ENCODE results near the gene FURIN. TPM values are rescaled to one million over a fixed set of nuclear protein-coding genes. Genes with fewer than 3 reads are reported as not detected.

The FURIN gene
- total RNA-seq, 1 donor from 2014 or later: 42.7 TPM

DNA sequence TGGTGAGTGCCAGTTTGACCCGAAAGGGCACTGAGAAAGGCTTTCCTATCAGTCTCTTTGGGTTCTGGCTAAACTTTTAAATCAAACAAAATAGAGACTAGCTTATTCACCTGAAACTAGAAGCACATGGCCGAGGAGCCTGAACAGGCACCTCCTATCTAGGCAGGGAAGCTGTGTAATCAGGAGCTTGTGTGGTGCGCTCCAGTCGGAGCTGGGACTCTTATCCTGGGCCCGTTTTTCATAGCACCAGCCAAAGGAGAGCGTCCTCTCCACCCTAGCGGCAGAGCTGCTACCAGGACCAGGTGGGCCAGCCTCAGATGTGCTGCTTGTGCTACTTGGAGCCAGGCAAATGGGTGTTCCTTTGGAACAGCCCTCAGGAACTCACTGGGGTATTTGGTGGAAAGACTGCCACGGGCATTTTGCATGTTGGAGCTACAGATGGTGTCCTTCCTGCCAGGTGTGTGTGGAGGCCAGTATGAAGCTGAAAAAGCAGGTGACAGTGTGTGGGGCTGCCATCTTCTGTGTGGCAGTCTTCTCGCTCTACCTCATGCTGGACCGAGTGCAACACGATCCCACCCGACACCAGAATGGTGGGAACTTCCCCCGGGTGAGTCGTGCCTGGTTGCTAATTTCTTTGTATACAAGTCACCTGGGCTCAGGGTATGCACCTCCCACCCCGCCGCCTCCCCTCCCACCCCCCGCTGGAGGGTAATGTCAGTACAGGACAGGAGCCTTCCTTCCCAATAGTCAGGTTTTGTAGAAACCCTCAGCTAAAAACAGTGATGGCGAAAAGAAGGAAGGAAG is 35.5 kb downstream of the FURIN start:
- Histone ChIP-seq H3K27me3 (ENCODE audit: low read depth) (no peaks in the 10 kb centered on the region), H3K4me3 (peak overlapping the region; percentile 94), H3K27ac (replicated peaks) (peak overlapping the region; percentile 98), H3K4me1 (peaks cover 75% of the 10 kb centered on the region), H3K36me3 (peaks cover 38% of the 10 kb centered on the region), H3K9me3 (replicated peaks) (no peaks in the 10 kb centered on the region)
- intact Hi-C loops (cut with micrococcal nuclease): no loop called here
- TF ChIP-seq, protein P1, sequence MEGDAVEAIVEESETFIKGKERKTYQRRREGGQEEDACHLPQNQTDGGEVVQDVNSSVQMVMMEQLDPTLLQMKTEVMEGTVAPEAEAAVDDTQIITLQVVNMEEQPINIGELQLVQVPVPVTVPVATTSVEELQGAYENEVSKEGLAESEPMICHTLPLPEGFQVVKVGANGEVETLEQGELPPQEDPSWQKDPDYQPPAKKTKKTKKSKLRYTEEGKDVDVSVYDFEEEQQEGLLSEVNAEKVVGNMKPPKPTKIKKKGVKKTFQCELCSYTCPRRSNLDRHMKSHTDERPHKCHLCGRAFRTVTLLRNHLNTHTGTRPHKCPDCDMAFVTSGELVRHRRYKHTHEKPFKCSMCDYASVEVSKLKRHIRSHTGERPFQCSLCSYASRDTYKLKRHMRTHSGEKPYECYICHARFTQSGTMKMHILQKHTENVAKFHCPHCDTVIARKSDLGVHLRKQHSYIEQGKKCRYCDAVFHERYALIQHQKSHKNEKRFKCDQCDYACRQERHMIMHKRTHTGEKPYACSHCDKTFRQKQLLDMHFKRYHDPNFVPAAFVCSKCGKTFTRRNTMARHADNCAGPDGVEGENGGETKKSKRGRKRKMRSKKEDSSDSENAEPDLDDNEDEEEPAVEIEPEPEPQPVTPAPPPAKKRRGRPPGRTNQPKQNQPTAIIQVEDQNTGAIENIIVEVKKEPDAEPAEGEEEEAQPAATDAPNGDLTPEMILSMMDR (IDR thresholded peaks at IDR 0.05; ENCODE audit: borderline replicate concordance): no peak
- no peak for DNase-seq

GRCh38 chr15:90904746-90905145 is 36.4 kb downstream of the FURIN start:
- no peak overlapping the region for H3K4me3 ChIP-seq
- TF ChIP-seq, protein P1 (IDR thresholded peaks at IDR 0.05; ENCODE audit: borderline replicate concordance): no peak
- no peaks in the 10 kb centered on the region for H3K9me3 ChIP-seq (replicated peaks)
- no peak overlapping the region for H3K27ac ChIP-seq (replicated peaks)
- H3K27me3 ChIP-seq (ENCODE audit: low read depth): no peaks in the 10 kb centered on the region
- peaks cover 83% of the 10 kb centered on the region for H3K4me1 ChIP-seq
- no peak for DNase-seq
- intact Hi-C loops (cut with micrococcal nuclease): no loop called here
- peaks cover 46% of the 10 kb centered on the region for H3K36me3 ChIP-seq

DNA sequence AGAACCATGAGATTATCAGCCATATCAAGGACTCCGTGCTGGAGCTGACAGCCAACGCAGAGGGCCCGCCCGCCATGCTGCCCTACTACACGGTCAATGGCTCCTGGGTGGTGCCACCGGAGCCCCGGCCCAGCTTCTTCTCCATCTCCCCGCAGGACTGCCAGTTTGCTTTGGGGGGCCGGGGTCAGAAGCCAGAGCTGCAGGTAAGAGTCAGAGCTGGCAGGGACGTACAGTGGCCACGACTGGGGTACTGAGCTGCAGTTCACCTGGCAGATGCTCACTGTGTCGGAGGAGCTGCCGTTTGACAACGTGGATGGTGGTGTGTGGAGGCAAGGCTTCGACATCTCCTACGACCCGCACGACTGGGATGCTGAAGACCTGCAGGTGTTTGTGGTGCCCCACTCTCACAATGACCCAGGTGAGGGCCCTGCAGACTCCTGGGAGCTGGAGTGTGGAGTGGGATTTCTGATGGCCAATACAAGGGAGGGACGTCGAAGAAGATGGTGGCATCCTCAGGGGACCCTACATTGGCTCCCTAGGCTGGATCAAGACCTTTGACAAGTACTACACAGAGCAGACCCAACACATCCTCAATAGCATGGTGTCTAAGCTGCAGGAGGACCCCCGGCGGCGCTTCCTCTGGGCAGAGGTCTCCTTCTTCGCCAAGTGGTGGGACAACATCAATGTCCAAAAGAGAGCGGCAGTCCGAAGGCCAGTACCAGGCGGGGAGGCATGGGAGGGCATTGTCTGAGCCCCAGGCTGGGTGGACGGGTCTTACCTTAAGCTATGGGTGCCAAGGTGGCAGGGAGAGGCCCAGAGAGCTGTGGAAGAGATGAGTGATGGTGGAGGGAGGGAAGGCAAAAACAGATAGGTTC is 37.2 kb downstream of the FURIN start:
- H3K27ac ChIP-seq (replicated peaks): peak overlapping the region; percentile 86
- no peak for DNase-seq
- no peaks in the 10 kb centered on the region for H3K27me3 ChIP-seq (ENCODE audit: low read depth)
- peaks cover 87% of the 10 kb centered on the region for H3K4me1 ChIP-seq
- peaks cover 54% of the 10 kb centered on the region for H3K36me3 ChIP-seq
- no peak overlapping the region for H3K4me3 ChIP-seq
- TF ChIP-seq, protein P1 (IDR thresholded peaks at IDR 0.05; ENCODE audit: borderline replicate concordance): no peak
- no peaks in the 10 kb centered on the region for H3K9me3 ChIP-seq (replicated peaks)
- intact Hi-C loops (cut with micrococcal nuclease): no loop called here

GRCh38 chr15:90906181-90906849 is 37.9 kb downstream of the FURIN start:
- Histone ChIP-seq H3K4me3 (no peak overlapping the region), H3K4me1 (peaks cover 85% of the 10 kb centered on the region), H3K27ac (replicated peaks) (peak overlapping the region; percentile 86), H3K36me3 (peaks cover 62% of the 10 kb centered on the region), H3K9me3 (replicated peaks) (no peaks in the 10 kb centered on the region), H3K27me3 (ENCODE audit: low read depth) (no peaks in the 10 kb centered on the region)
- DNase-seq: no peak
- TF ChIP-seq, protein P1 (IDR thresholded peaks at IDR 0.05; ENCODE audit: borderline replicate concordance): no peak
- intact Hi-C loops (cut with micrococcal nuclease): no loop called here

- peak overlapping the region; percentile 86 for H3K27ac ChIP-seq (replicated peaks)
- intact Hi-C loops (cut with micrococcal nuclease): no loop called here
- no peaks in the 10 kb centered on the region for H3K9me3 ChIP-seq (replicated peaks)
- H3K36me3 ChIP-seq: peaks cover 70% of the 10 kb centered on the region
- no peak for DNase-seq
- H3K4me1 ChIP-seq: peaks cover 76% of the 10 kb centered on the region
- H3K4me3 ChIP-seq: no peak overlapping the region
- no peaks in the 10 kb centered on the region for H3K27me3 ChIP-seq (ENCODE audit: low read depth)
- TF ChIP-seq, protein P1 (IDR thresholded peaks at IDR 0.05; ENCODE audit: borderline replicate concordance): no peak
Observed at GRCh38 chr15:90907051-90907660, 38.8 kb downstream of the FURIN start.

Measured in left ventricle myocardium inferior (tissue), 1 donor.